Measurements from ENCODE around the gene KRTAP5-3. TPM values are rescaled to one million over a fixed set of nuclear protein-coding genes. Genes with fewer than 3 reads are reported as not detected.

The KRTAP5-3 gene
- total and polyA plus RNA-seq, 9 of the 15 experiments (the other 6 are each of a cell fraction or from before 2014, with no cell fraction given), result not detected

DNA sequence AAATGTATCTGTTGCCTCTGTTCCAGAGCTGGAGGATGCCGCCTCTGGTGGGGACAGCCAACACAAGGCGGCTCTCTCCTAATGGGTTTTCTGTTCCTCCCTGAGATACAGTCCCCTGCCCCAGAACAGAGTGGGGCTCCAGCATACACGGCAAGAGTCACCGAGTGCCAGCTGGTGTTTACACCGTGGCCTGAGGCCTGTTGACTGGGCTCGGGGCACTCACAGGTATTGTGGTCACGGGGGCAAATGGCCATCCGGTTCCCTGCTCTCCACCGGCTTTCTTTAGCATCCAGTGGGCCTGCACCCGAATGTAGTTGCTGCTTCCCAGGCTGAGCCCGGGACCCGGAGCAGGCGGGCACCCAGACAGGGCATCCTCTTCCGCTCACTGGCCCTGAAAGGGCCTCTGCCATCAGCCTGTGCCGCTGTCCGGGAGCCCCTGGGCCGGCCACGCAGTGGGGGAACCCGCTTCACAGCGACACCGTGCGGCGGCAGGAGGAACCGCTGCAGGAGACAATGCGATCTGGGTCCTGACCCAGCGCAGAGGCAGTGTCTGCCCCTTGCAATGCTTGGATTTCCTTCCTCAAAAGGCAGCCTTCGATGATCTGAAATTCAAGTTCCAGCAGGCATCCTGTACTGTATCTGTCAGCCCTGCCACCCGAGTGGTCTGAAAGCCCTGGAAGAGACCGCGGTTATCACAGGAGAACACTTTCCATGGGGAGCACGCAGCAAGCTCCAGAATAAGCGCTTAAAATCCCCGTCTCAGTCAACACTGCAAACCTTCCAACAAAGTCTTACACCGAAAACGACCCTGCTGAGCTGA, 20.5 kb upstream of the KRTAP5-3 start:
- Histone ChIP-seq H3K9me3 (replicated peaks; ENCODE audit: control insufficient read depth, insufficient read depth, low read depth, low read length) (no peaks in the 10 kb centered on the region), H3K27ac (ENCODE audit: extremely low read depth, low read depth, low read length) (no peak overlapping the region), H3K9ac (ENCODE audit: insufficient read depth in 1 of 2, low read depth in 2 of 2, low read length in 2 of 2) (no peak overlapping the region), H3K4me1 (replicated peaks in 1 of 2; ENCODE audit: control insufficient read depth in 2 of 2, insufficient read depth in 2 of 2, low read length in 2 of 2) (peaks cover 0 to 5% of the 10 kb centered on the region in 2 experiments; a peak in 1 of 5 replicates), H3K36me3 (ENCODE audit: control insufficient read depth, insufficient read depth, low read length) (no peaks in the 10 kb centered on the region), H2AFZ (ENCODE audit: low read depth, low read length) (no peak overlapping the region), H4K20me1 (replicated peaks; ENCODE audit: control insufficient read depth, insufficient read depth, low read length) (peaks cover 7% of the 10 kb centered on the region; the same call in 1 of the 2 replicates), H3K4me2 (ENCODE audit: insufficient read depth, low read length) (no peak overlapping the region), H3K4me3 (no peak overlapping the region), H3K79me2 (ENCODE audit: control insufficient read depth, insufficient read depth, low read length) (no peaks in the 10 kb centered on the region), H3K9me1 (ENCODE audit: control insufficient read depth, insufficient read depth, low read length) (peaks cover 4% of the 10 kb centered on the region), H3K27me3 (ENCODE audit: control insufficient read depth in 2 of 2, insufficient read depth in 2 of 2, low read length in 2 of 2) (peaks cover 25 to 77% of the 10 kb centered on the region in 2 experiments)
- BruUV-seq (replicated peaks), result no TSS peak
- peak; percentile 59 to 86 (median 82) for DNase-seq (ENCODE audit: extremely low read depth in 1 of 4, low spot score in 3 of 4)
- intact Hi-C loops (cut with micrococcal nuclease) (no loop called here), in situ Hi-C loops (cut with MboI) (loop anchor here (5.0 kb wide), 1 partner anchor 36 kb away; no protein-coding TSS in a partner anchor)
- ChIA-PET CTCF (ENCODE audit: low intra/inter-chr PET ratio) (interaction anchor here (1.9 kb wide), 1 partner anchor 33 kb away, joined by 8 read pairs; no protein-coding TSS in a partner anchor), POLR2A (interaction anchor here (0.9 kb wide), 1 partner anchor 477 kb away, joined by 3 read pairs; no protein-coding TSS in a partner anchor)
- 17% methylated on average over 32 of the region's 35 CpGs for WGBS (ENCODE audit: insufficient coverage, low coverage, missing lambda C conversion rate)
- peak; percentile 100 for ATAC-seq
- peak; percentile 61 for FAIRE-seq
- TF ChIP-seq PCBP2 (IDR thresholded peaks at IDR 0.05; ENCODE audit: low read depth, low read length, poor library complexity, severe bottlenecking), result no peak
- TF ChIP-seq ZNF444 (CRISPR knock-in tag; IDR thresholded peaks at IDR 0.05), result no peak
- TF ChIP-seq, protein P1, sequence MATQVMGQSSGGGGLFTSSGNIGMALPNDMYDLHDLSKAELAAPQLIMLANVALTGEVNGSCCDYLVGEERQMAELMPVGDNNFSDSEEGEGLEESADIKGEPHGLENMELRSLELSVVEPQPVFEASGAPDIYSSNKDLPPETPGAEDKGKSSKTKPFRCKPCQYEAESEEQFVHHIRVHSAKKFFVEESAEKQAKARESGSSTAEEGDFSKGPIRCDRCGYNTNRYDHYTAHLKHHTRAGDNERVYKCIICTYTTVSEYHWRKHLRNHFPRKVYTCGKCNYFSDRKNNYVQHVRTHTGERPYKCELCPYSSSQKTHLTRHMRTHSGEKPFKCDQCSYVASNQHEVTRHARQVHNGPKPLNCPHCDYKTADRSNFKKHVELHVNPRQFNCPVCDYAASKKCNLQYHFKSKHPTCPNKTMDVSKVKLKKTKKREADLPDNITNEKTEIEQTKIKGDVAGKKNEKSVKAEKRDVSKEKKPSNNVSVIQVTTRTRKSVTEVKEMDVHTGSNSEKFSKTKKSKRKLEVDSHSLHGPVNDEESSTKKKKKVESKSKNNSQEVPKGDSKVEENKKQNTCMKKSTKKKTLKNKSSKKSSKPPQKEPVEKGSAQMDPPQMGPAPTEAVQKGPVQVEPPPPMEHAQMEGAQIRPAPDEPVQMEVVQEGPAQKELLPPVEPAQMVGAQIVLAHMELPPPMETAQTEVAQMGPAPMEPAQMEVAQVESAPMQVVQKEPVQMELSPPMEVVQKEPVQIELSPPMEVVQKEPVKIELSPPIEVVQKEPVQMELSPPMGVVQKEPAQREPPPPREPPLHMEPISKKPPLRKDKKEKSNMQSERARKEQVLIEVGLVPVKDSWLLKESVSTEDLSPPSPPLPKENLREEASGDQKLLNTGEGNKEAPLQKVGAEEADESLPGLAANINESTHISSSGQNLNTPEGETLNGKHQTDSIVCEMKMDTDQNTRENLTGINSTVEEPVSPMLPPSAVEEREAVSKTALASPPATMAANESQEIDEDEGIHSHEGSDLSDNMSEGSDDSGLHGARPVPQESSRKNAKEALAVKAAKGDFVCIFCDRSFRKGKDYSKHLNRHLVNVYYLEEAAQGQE (IDR thresholded peaks at IDR 0.05; ENCODE audit: borderline replicate concordance), result peak; percentile 36; the same call in 1 of the 2 replicates
- TF ChIP-seq, protein P1 (CRISPR knock-in tag; IDR thresholded peaks at IDR 0.05; ENCODE audit: low read depth), result no peak
- TF ChIP-seq, protein P2, sequence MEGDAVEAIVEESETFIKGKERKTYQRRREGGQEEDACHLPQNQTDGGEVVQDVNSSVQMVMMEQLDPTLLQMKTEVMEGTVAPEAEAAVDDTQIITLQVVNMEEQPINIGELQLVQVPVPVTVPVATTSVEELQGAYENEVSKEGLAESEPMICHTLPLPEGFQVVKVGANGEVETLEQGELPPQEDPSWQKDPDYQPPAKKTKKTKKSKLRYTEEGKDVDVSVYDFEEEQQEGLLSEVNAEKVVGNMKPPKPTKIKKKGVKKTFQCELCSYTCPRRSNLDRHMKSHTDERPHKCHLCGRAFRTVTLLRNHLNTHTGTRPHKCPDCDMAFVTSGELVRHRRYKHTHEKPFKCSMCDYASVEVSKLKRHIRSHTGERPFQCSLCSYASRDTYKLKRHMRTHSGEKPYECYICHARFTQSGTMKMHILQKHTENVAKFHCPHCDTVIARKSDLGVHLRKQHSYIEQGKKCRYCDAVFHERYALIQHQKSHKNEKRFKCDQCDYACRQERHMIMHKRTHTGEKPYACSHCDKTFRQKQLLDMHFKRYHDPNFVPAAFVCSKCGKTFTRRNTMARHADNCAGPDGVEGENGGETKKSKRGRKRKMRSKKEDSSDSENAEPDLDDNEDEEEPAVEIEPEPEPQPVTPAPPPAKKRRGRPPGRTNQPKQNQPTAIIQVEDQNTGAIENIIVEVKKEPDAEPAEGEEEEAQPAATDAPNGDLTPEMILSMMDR (IDR thresholded peaks at IDR 0.05 in 2 of 3, conservative IDR thresholded peaks at IDR 0.05 in 1 of 3; ENCODE audit: insufficient read depth in 2 of 3, low read depth in 1 of 3, low read length in 3 of 3), result peak; percentile 88 to 91 (median 90)
- TF ChIP-seq POLR2A (conservative IDR thresholded peaks at IDR 0.05), result no peak
- no peak for TF ChIP-seq ZNF696 (CRISPR knock-in tag; conservative IDR thresholded peaks at IDR 0.05)
- no peak for TF ChIP-seq BRD4 (IDR thresholded peaks at IDR 0.05)
- TF ChIP-seq RAD21 (CRISPR knock-in tag; conservative IDR thresholded peaks at IDR 0.05 in 1 of 2, IDR thresholded peaks at IDR 0.05 in 1 of 2), result peak; percentile 38 to 69; a peak in 3 of 4 replicates
- no peak for TF ChIP-seq SREBF1 (IDR thresholded peaks at IDR 0.05; ENCODE audit: borderline replicate concordance, low read depth, low read length)
- TF ChIP-seq STAG1 (CRISPR knock-in tag; IDR thresholded peaks at IDR 0.05; ENCODE audit: borderline replicate concordance), result peak; percentile 47; the same call in 1 of the 2 replicates

Measured in K562 (cell line).